GOT3 (cell line): Measurements from ENCODE around the gene MLLT1.
A peak's percentile ranks its signal among the peaks of the same experiment; 100 is the strongest.

Experiments used
- DNase-seq: peaks from one replicate; lab custom pipeline; 2025; ENCODE audit warnings: mixed read lengths; lab: John Stamatoyannopoulos, UW

Gene MLLT1

GRCh38 chr19:6204866-6205723 is 74.7 kb downstream of the MLLT1 start:
- DNase-seq = no peak

GRCh38 chr19:6204212-6204611 is 75.6 kb downstream of the MLLT1 start:
- peak; percentile 9 for DNase-seq

- peak; percentile 96 for DNase-seq
These were observed 80.4 kb downstream of the MLLT1 start for GRCh38 chr19:6199240-6199994.

GRCh38 chr19:6198896-6199239 is 80.9 kb downstream of the MLLT1 start:
- no peak for DNase-seq

GRCh38 chr19:6196361-6196760 is 83.4 kb downstream of the MLLT1 start:
- DNase-seq = no peak

GRCh38 chr19:6188811-6189210 is 91.0 kb downstream of the MLLT1 start:
- no peak for DNase-seq

GRCh38 chr19:6187374-6187773 is 92.4 kb downstream of the MLLT1 start:
- DNase-seq = no peak

- DNase-seq = no peak
These were observed 93.6 kb downstream of the MLLT1 start for GRCh38 chr19:6185835-6186834.

GRCh38 chr19:6185093-6185834 is 94.5 kb downstream of the MLLT1 start:
- DNase-seq = no peak

GRCh38 chr19:6181119-6181518 is 98.7 kb downstream of the MLLT1 start:
- no peak for DNase-seq

- DNase-seq = no peak
These were observed 106.6 kb downstream of the MLLT1 start for GRCh38 chr19:6173190-6173589.

- DNase-seq = no peak
These were observed 107.5 kb downstream of the MLLT1 start for GRCh38 chr19:6172074-6172863.

GRCh38 chr19:6167115-6167514 is 112.7 kb downstream of the MLLT1 start:
- DNase-seq = no peak

- no peak for DNase-seq
These were observed 114.8 kb downstream of the MLLT1 start for GRCh38 chr19:6164906-6165531.

GRCh38 chr19:6161271-6161850 is 118.4 kb downstream of the MLLT1 start:
- no peak for DNase-seq
